ENCODE results near the gene MPPED1. TPM values are rescaled to one million over a fixed set of nuclear protein-coding genes. Genes with fewer than 3 reads are reported as not detected.

MPPED1 gene
- total and polyA plus RNA-seq, 2 of the 13 experiments (the other 11 are each of a cell fraction or from before 2014, with no cell fraction given) = 0.77 TPM; not detected in 1

DNA sequence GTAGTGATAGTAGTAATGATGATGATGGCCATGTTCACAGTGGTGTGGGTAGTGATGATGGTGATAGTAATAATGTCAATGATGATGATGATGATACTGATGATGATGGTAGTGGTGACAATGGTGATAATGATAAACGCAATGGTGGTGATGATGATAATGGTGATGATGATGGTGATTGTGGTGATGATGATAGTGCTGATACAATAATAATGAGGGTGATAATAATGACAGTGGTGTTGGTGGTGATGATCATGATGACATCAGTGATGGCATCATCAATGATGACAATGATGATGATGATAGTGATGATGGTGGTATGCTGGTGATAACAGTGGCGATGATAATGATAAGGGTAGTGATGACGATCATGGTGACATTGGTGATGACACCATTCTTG, 92.3 kb downstream of the MPPED1 start:
- TF ChIP-seq, protein P1, sequence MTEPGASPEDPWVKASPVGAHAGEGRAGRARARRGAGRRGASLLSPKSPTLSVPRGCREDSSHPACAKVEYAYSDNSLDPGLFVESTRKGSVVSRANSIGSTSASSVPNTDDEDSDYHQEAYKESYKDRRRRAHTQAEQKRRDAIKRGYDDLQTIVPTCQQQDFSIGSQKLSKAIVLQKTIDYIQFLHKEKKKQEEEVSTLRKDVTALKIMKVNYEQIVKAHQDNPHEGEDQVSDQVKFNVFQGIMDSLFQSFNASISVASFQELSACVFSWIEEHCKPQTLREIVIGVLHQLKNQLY (CRISPR knock-in tag; IDR thresholded peaks at IDR 0.05) = no peak
- TF ChIP-seq ATF7 (IDR thresholded peaks at IDR 0.05) (peak; percentile 93), ATF7 (CRISPR knock-in tag; IDR thresholded peaks at IDR 0.05) (no peak), HES4 (CRISPR knock-in tag; IDR thresholded peaks at IDR 0.05; ENCODE audit: borderline replicate concordance) (no peak), ZMYM2 (CRISPR knock-in tag; IDR thresholded peaks at IDR 0.05) (no peak), ZNF777 (CRISPR knock-in tag; IDR thresholded peaks at IDR 0.05) (no peak), CREB1 (IDR thresholded peaks at IDR 0.05) (peak; percentile 97), CREB1 (CRISPR knock-in tag; IDR thresholded peaks at IDR 0.05) (no peak), PLRG1 (conservative IDR thresholded peaks at IDR 0.05) (peak; percentile 59; the same call in 1 of the 2 replicates), ZNF839 (CRISPR knock-in tag; IDR thresholded peaks at IDR 0.05; ENCODE audit: borderline replicate concordance) (no peak)
- TF ChIP-seq, protein P2, sequence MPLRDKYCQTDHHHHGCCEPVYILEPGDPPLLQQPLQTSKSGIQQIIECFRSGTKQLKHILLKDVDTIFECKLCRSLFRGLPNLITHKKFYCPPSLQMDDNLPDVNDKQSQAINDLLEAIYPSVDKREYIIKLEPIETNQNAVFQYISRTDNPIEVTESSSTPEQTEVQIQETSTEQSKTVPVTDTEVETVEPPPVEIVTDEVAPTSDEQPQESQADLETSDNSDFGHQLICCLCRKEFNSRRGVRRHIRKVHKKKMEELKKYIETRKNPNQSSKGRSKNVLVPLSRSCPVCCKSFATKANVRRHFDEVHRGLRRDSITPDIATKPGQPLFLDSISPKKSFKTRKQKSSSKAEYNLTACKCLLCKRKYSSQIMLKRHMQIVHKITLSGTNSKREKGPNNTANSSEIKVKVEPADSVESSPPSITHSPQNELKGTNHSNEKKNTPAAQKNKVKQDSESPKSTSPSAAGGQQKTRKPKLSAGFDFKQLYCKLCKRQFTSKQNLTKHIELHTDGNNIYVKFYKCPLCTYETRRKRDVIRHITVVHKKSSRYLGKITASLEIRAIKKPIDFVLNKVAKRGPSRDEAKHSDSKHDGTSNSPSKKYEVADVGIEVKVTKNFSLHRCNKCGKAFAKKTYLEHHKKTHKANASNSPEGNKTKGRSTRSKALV (CRISPR knock-in tag; IDR thresholded peaks at IDR 0.05) = no peak
- no peak for FAIRE-seq
- Histone ChIP-seq H3K4me2 (ENCODE audit: low read depth, low read length) (no peak overlapping the region), H3K9ac (ENCODE audit: insufficient read depth, low read depth, low read length) (no peak overlapping the region), H3K9me3 (ENCODE audit: low read length) (no peaks in the 10 kb centered on the region), H2AFZ (ENCODE audit: low read length) (no peak overlapping the region), H3K27ac (ENCODE audit: extremely low read length, insufficient read depth, low read length) (no peak overlapping the region), H3K27me3 (ENCODE audit: control insufficient read depth in 1 of 2, insufficient read depth in 2 of 2, low read length in 2 of 2) (no peaks in the 10 kb centered on the region), H3K4me1 (ENCODE audit: insufficient read depth, low read length) (no peaks in the 10 kb centered on the region), H3K79me2 (ENCODE audit: insufficient read depth, low read length) (no peaks in the 10 kb centered on the region), H4K20me1 (ENCODE audit: insufficient read depth, low read length) (no peaks in the 10 kb centered on the region), H3K36me3 (replicated peaks in 1 of 2; ENCODE audit: control insufficient read depth in 1 of 2, insufficient read depth in 2 of 2, low read length in 2 of 2) (no peaks in the 10 kb centered on the region), H3K4me3 (replicated peaks in 1 of 3; ENCODE audit: insufficient read depth in 1 of 3, low read depth in 2 of 3, low read length in 3 of 3) (no peak overlapping the region)
- WGBS (ENCODE audit: low lambda C conversion rate) = 43% methylated on average over 3 of the region's 3 CpGs
- DNase-seq (ENCODE audit: low spot score) = no peak
- no TSS peak for BruUV-seq (replicated peaks)
- intact Hi-C loops (cut with micrococcal nuclease; ENCODE audit: unreplicated experiment) = no loop called here
- ChIA-PET POLR2A (no interaction called here), CTCF (ENCODE audit: low intra/inter-chr PET ratio, low total read pairs) (no interaction called here)
- in situ Hi-C loops (cut with HindIII; ENCODE audit: extremely low pct_ligation_motif_present, low pct_unique_long_range_greater_than_20kb) = no loop called here
- ATAC-seq = no peak
